SU-DHL-6 (cell line): ENCODE results near the gene ZNF213.

Experiments
- EZH2phosphoT487 ChIP-seq: fragments of 200-600 bp; sonication (generic), shearing (Covaris generic); conservative IDR thresholded peaks from 2 replicates; pipeline ENCODE4 v1.6.1; 2018; ENCODE audit warnings: mild to moderate bottlenecking, antibody characterized with exemption, low read length, moderate library complexity, mixed read lengths
- TF ChIP-seq, protein P1 (sequence below): fragments of 200-600 bp; sonication (generic); IDR thresholded peaks from one replicate; pipeline ENCODE4 v1.5.1; 2017; ENCODE audit warnings: antibody characterized with exemption, mild to moderate bottlenecking, low read length, moderate library complexity; ENCODE audit not compliant: insufficient read depth, poor library complexity, severe bottlenecking

DNA sequence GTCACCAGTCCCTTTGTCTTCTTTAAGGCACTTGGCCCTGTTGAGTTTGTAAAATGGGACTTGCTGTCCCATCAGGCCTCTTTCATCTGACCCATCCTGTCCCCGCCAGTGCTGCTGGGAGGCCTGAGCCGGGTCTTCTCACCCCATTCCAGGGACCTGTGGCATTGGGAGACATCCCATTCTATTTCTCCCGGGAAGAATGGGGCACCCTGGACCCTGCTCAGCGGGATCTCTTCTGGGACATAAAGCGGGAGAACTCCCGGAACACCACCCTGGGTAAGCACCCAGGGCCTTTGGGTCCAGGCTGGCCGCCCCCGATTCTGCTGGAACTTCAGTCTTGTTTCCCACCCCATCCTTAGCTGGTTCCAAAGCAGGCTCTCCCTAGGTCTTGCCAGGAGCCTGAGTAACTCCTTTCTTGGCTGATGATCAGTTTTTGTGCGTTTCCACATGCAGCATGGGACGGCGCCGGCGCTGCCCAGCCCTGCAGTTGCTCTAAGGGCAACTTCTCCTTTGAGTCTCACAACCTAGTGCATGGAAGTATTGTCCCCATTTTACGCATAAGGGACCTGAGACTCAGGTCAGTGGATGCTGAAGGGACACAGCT lies 4.1 kb downstream of the ZNF213 start:
- TF ChIP-seq, protein P1, sequence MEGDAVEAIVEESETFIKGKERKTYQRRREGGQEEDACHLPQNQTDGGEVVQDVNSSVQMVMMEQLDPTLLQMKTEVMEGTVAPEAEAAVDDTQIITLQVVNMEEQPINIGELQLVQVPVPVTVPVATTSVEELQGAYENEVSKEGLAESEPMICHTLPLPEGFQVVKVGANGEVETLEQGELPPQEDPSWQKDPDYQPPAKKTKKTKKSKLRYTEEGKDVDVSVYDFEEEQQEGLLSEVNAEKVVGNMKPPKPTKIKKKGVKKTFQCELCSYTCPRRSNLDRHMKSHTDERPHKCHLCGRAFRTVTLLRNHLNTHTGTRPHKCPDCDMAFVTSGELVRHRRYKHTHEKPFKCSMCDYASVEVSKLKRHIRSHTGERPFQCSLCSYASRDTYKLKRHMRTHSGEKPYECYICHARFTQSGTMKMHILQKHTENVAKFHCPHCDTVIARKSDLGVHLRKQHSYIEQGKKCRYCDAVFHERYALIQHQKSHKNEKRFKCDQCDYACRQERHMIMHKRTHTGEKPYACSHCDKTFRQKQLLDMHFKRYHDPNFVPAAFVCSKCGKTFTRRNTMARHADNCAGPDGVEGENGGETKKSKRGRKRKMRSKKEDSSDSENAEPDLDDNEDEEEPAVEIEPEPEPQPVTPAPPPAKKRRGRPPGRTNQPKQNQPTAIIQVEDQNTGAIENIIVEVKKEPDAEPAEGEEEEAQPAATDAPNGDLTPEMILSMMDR = no peak
- TF ChIP-seq EZH2phosphoT487 = no peak
